Activated T-cell treated with anti-CD3 and anti-CD28 coated beads for 1 hour (primary cell): ENCODE measurements around the gene AHCY.
"Not testable (repeated sequence)": the region's sequence is repeated elsewhere in the genome, so short reads cannot be mapped to it uniquely, and the experiment has no call there.

Experiments used
- DNase-seq: peaks from one replicate; pipeline ENCODE4 v3.0.0-alpha.2; 2020; ENCODE audit warnings: low read depth

AHCY gene

GRCh38 chr20:34322267-34323105 is 19.3 kb upstream of the AHCY start:
- no peak for DNase-seq

DNA sequence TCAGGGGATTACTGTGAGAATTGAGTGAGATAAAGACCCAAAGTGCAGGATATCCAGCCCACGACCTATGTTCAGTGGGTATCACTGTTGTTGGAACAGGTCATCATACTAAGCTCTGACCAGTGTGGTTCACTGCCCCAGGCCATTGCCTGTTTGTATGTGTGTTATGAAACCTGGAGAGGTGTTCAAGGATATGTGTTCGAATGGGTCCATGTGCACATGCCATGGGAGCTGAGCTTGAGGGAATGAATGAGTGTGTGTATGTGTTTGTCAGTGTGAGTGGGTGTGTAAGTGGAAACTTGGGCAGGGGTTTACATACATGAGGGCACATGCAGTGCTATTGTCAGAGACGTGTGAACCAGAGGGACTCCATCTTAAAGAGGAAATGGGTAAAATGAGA is 17.7 kb upstream of the AHCY start:
- DNase-seq, result no peak

- no peak for DNase-seq
These were observed 15.7 kb upstream of the AHCY start for GRCh38 chr20:34318609-34319443.

- no peak for DNase-seq
These were observed 13.2 kb upstream of the AHCY start for GRCh38 chr20:34316196-34316814.

DNA sequence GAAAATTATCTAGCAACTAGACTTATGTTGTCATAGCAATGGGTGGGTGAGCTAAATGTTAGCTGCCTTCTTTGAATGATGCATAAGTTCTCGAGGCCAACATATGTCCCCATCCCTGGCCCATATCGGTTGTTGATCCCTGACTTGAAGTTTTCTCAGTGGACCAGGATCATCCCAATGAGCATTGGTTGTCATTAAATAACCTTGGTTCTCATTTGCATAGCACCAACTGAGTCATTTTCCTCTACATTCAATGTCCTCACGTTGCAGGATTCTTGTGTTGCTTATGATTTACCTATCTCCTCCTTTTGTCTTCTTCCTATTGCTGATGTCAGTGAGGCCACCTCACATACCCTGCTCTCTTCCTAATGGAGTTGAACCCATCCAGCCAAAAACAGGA is 12.1 kb upstream of the AHCY start:
- no peak for DNase-seq

DNA sequence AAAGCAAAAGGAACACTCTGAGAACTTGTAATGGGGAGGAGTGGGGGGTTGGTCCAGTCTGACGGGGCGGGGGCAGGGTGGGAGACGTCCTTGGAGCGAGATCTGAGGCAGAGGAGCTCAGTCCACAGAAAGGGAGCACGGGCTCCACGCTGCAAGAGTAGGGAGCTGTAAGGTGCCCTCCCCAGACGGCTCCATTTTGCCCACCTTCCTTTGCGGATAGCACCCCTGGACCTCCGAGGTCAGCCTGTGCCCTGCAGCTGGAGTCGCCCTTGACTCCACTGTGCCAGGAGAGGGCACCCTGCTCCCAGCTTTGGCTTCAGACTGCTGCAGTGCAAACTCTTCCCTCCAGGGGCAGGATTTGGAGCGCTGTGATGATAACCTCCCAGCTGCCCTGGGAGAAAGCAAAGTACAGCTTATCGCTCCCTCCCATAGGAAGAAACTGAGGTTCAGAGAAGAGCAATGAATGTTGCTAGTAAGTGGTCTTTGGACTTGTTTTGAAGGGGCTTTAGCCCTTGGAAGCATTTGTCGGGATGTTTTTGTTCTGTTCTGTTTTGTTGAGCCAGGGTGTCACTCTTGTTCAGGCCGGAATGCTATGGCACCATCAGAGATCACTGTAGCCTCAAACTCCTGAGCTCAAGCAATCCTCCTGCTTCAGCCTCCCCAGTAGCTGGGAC is 9.5 kb upstream of the AHCY start:
- peak; percentile 74 for DNase-seq

GRCh38 chr20:34312024-34312460 is 8.9 kb upstream of the AHCY start:
- no peak for DNase-seq

DNA sequence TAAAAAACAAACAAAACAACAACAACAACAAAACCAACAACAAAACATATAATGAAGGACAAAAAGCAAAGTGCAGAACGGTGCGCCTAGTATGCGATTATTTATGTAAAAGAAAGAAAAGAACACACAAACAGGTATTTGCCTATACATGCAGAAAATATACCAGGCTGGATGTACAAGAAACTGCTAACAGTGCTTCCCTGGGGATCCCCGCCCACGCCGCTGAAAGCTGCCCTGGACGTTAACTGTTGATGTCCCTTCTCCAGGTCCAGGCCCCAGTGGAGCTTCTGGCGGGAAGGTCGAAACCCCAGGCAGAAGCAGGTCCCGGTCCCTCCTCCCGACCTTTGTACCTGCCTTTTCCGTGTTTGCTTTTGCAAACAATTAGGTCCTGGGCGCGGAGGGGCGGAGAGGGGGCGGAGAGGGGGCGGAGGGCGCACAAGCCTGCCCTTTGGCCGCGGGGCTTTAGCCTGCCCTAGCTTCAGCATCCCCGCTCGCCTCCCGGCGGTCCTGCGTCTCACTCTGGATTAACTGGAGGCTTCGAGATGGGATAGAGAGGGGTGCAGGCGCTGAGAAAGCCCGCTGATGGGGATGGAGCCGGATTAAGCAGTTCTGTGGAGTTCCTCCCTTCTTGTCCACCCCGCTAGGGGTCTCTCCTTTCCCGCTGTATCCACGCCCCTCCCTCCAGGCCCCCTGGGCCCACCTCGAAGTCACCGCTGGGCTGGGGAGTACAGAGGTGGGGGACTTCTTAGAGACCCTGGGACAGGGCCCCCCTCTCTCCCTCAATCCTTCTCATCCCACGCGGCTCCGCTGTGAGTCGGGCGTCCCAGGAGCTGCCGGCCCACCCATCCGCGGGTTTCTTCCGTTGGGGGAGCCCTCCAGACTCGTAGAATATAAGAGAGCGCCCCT is 8.2 kb upstream of the AHCY start:
- no peak for DNase-seq

- no peak for DNase-seq
These were observed 7.4 kb upstream of the AHCY start for GRCh38 chr20:34310481-34311117.

GRCh38 chr20:34309691-34310090 is 6.5 kb upstream of the AHCY start:
- DNase-seq, result no peak

GRCh38 chr20:34305333-34306230 is 2.4 kb upstream of the AHCY start:
- no peak for DNase-seq

DNA sequence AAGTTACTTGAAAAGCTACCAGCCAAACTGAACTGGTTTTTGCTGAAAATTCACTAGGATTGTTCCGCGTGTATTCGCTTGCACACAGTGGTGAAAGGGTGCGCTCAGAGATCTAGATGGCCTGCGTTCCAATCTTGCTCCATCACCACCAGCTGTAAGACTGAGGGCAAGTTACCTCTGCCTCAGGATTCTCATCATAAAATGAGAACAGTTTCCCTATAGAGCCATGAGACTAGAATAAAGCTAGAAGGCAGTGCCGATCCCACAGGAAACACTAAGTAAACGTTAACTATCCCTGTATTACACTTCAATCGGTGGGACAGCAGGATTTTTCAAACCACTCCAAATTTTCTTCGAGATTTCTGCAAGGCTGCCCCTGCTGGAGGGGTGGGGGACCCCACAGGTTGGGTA is 838 bp downstream of the AHCY start:
- no peak for DNase-seq

- no peak for DNase-seq
These were observed 1.4 kb downstream of the AHCY start for GRCh38 chr20:34301587-34302311.

DNA sequence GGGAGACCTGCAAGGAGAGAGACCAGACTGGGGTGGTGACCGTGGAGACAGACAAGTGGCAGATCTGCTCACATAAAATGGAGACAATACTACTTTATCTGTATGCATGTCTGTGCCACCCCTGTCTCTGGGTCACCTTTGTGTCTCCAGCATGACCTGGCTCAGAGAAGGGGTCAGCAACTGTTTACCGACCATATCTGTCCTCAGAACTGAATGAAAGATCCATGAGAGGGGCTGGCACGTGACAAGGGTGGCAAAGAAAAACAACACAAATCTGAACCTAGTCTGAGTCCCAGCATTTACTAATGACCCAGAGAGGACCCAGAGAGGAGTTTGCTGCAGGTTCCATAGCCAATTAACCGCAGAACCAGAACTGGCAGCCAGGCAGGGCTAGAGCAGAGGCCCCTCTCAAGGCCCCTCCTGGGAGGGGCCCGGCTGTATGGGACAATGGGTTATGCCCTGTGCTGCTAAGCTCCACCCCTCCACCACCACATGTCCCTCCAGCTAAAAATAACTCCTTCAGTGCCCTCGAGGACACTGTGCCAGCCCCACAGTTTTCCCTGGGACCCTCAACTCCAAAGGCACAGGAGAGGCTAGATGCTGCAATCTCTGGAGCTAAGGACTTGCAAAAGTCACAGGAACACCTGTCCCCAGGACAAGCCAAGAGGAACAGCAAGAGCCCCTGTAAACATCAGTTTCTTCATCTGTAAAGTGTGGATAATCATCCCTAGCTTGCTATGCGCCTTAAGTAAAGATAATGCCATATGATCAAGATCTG is 2.2 kb downstream of the AHCY start:
- DNase-seq, result no peak

DNA sequence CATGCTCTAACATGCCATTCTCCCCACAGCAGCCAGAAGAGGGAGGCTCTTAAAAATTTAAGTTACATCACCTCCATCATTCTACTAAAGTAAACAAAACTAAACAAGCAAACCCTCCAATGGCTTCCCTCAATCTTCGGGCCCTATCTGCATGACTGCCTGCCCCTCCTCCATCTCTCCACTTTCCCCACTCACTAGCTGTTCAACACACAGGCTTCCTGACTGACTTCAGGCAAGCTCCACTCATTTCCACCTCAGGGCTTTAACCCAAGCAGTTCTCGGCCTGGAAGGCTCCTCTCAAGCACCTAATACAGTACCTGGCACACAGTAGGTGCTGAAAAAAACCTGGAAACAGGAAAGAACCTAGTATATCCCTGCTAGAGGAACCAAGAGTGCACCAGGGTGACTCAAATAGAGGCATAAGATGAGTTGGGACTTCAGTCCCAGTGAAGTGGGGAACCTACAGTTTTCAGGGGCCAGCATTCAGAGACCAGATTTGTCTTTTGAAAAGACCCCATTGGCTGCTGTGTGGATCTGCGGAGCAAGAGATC is 2.8 kb downstream of the AHCY start:
- DNase-seq, result no peak

DNA sequence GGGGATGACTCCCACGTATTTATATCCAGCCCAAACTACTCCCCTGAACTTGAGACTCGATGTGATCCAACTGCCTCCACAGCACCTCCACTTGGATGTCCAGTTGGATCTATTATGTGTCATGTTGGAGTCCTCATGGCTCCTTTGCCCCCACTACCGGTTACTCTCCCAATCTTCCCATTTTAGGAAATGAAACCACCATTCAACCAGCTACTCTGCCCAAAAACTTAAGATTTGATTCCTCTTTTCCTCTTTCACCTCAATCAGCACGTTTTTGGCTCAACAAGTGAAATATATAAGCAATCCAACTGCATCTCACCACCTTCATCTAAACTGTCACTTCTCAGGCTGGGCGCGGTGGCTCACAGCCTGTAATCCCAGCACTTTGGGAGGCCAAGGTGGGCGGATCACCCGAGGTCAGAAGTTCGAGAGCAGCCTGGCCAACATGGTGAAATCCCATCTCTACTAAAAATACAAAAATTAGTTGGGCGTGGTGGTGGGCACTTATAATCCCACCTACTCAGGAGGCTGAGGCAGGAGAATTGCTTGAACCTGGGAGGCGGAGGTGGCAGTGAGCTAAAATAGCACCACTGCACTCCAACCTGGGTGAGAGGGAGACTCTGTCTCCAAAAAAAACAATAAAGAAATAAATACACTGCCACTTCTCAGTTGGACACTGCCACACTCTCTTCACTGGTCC is 3.4 kb downstream of the AHCY start:
- no peak for DNase-seq

DNA sequence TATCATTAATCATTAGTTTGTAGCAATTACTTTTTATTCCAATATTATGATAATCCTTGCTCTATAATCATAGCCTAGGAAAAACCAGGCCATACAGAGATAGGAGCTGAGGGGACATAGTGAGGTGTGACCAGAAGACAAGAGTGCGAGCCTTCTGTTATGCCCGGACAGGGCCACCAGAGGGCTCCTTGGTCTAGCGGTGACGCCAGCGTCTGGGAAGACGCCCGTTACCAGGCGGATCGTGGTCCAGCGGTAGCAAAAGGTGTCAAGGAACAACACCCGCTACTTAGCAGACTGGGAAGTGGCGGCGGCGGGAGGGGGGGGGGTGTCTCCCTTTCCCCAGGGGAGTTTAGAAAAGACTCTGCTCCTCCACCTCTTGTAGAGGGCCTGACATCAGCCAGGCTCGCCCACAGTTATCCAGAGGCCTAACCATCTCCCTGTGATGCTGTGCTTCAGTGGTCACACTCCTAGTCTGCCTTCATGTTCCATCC is 4.8 kb downstream of the AHCY start:
- DNase-seq, result not testable (repeated sequence)
